Muscle layer of colon (tissue), 2 donors: ENCODE measurements around the gene PRR22.

Experiments used
- H3K27ac ChIP-seq: one replicate; pipeline ENCODE4 v1.7.0; 2013; ENCODE audit warnings: low read depth, mild to moderate bottlenecking, low read length, moderate library complexity
- H3K27me3 ChIP-seq, 2 donors: one replicate each; pipeline ENCODE4 v1.7.0; 2013; ENCODE audit warnings: low read length in 2 of 2, mild to moderate bottlenecking in 2 of 2; ENCODE audit not compliant: insufficient read depth in 2 of 2, control insufficient read depth in 1 of 2
- H3K36me3 ChIP-seq: one replicate; pipeline ENCODE4 v1.7.0; 2013; ENCODE audit warnings: mild to moderate bottlenecking, low read length; ENCODE audit not compliant: insufficient read depth
- H3K4me1 ChIP-seq: one replicate; pipeline ENCODE4 v1.7.0; 2013; ENCODE audit warnings: mild to moderate bottlenecking, low read length; ENCODE audit not compliant: insufficient read depth
- H3K4me3 ChIP-seq, 2 donors: one replicate each; pipeline ENCODE4 v1.7.0; 2013; ENCODE audit warnings: low read length in 2 of 2, low read depth in 1 of 2, mild to moderate bottlenecking in 1 of 2, moderate library complexity in 1 of 2
- H3K9ac ChIP-seq: one replicate; pipeline ENCODE4 v1.7.0; 2013; ENCODE audit warnings: low read length
- H3K9me3 ChIP-seq: one replicate; pipeline ENCODE4 v1.7.0; 2013; ENCODE audit warnings: mild to moderate bottlenecking, low read length
- donor health status: abdominal sarcoma.
- donor health status: Adenocarcinoma of cecum.

The PRR22 gene

DNA sequence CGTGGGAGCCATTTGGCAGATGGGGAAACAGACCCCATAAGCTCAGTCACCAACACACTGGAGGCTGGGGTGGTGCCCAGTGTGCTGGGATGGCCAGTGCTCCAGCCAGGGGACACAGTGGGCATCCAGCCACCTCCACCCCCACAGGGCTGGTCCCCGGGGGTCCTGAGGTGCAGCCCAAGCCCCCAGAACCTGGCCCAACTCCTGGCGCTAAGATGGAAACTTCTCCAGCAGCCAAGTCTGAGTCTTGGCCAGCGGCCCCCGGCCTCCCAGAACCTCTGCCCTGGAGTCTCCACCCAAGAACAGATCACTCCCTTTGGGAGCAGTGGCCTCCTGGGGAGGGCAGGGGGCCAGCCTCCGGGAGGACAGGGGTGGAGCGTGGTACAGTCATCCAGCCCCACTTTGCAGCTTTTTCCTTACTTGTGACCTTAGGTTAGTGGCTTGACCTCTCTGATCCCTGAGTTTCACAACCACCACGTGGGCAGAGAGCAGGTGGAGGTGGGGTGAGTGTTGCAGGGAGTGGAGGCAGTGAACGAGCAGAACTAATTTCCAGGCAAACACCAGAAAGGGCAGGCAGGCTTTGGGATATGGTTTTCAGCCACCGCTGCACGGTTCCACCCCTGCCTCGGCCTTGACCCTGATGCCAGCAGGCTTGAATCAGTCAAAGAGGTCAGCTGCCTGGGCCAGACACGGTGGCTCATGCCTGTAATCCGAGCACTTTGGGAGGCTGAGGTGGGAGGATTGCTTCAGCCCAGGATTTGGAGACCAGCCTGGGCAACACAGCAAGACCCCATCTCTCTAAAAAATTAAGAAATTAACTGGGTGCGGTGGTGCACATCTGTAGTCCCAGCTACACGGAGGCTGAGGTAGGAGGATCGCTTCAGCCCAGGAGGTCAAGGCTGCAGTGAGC lies 16.1 kb upstream of the PRR22 start:
- Histone ChIP-seq H3K36me3 (no peaks in the 10 kb centered on the region), H3K4me3 (no peak overlapping the region), H3K4me1 (peaks cover 5% of the 10 kb centered on the region), H3K27ac (no peak overlapping the region), H3K9ac (no peak overlapping the region), H3K9me3 (no peaks in the 10 kb centered on the region), H3K27me3 (peaks cover 5 to 15% of the 10 kb centered on the region in 2 donors)

DNA sequence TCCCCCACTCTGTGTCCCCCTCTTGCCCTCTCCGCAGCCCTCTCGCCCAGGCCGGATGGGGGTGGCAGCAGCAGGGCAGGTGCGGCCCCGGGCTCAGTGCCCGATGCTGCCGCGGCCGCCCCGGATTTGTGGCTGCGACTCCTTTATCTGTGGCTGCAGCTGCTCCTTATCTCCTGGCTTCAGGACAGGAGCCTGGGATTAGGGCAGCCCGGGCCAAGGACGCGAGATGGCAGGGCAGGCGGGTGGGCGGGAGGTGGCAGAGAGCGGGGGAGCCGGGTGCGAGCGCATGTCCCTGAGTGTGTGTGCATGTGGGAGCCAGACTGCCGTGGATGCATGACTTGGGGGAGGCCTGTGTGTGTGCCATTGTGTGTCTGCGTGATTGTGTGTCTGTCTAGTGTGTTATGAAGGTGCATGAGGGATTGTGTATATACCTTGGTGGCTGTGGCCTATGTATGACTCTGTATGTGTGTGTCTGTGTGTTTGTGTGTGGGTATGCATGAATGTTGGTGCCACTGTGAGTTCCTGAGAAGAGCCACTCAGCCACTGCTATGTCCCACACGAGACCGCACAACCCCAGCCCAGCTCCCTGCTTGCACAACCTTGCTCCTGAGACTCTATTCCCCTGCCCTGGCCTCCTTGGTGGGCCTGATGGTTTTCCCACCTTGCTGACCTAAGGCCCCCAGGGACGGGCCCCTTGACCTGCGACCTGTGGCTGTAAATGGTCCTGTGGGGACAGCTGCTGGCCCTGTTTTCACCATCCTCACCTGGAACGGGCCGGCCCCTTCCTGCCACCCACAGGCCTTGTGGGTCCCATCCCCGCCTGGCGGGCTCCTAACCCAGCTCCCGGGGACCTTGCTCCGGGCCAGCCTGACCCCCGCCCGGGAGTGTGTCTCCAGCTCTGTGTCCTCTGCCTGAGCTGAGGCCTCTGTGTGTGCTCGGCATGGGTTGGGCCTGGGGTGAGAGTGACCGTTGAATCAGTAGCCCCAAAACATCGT lies 15.0 kb upstream of the PRR22 start:
- H3K36me3 ChIP-seq, result no peaks in the 10 kb centered on the region
- no peak overlapping the region for H3K9ac ChIP-seq
- no peaks in the 10 kb centered on the region for H3K9me3 ChIP-seq
- no peak overlapping the region for H3K27ac ChIP-seq
- no peak overlapping the region for H3K4me3 ChIP-seq
- peaks cover 5% of the 10 kb centered on the region for H3K4me1 ChIP-seq
- H3K27me3 ChIP-seq, result peaks cover 5 to 15% of the 10 kb centered on the region in 2 donors

DNA sequence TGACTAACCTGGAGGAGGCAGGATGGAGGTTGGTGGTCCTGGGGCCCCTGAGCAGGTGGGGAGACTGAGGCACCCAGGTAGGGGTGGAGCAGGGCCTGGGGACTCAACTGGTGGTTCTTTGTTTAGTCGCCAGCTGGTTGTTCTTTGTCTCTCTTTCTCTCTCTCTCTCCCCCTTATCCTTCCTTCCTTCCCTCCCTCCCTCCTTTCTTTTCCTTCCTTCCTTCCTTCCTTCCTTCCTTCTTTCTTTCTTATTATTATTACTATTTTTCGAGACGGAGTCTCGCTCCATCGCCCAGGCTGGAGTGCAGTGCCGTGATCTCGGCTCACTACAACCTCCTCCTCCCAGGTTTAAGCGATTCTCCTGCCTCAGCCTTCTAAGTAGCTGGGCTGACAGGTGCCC lies 13.7 kb upstream of the PRR22 start:
- Histone ChIP-seq H3K36me3 (no peaks in the 10 kb centered on the region), H3K9me3 (no peaks in the 10 kb centered on the region), H3K4me3 (no peak overlapping the region), H3K27me3 (peaks cover 5 to 7% of the 10 kb centered on the region in 2 donors), H3K9ac (no peak overlapping the region), H3K27ac (no peak overlapping the region), H3K4me1 (no peaks in the 10 kb centered on the region)

DNA sequence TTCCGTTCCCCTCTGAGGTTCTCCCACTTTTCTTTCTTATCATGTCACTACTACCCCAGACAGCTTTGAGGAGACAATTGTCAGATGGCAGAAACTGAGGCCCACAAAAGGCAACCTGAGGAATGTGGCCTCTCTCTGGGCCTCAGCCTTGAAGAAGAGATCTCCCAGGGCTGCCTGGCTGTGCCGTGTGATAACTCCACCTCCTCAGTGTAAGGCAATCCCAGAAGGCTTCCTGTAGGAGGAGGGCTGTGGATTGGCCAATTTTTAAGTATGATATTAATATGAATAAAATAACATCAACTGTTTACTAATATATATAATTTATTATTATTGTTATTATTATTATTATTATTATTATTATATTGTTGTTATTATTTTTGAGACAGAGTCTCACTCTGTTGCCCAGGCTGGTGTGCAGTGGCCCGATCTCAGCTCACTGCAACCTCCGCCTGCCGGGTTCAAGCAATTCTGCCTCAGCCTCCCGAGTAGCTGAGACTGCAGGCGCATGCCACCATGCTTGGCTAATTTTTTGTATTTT lies 10.9 kb upstream of the PRR22 start:
- no peaks in the 10 kb centered on the region for H3K36me3 ChIP-seq
- H3K4me1 ChIP-seq, result no peaks in the 10 kb centered on the region
- no peaks in the 10 kb centered on the region for H3K27me3 ChIP-seq
- no peak overlapping the region for H3K4me3 ChIP-seq
- no peaks in the 10 kb centered on the region for H3K9me3 ChIP-seq
- no peak overlapping the region for H3K9ac ChIP-seq
- H3K27ac ChIP-seq, result no peak overlapping the region

DNA sequence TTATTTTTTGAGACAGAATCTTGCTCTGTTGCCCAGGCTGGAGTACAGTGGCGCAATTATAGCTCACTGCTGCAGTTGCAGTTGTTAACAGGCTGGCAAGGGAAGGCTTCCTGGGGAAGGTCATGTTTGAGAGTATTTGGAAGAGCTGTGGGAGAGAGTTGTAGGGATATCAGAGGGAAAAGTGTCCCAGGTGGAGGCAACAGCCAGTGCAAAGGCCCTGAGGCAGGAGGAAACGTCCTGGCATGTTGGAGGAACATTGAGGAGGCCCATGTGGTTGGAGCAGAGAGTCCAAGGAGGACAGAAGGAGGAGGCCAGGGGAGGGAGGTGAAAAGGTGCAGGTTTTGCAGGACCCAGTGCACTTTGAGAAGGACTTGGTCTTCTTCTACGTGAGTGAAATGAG lies 8.6 kb upstream of the PRR22 start:
- H3K9me3 ChIP-seq, result no peaks in the 10 kb centered on the region
- H3K4me3 ChIP-seq, result no peak overlapping the region
- peaks cover 20% of the 10 kb centered on the region for H3K36me3 ChIP-seq
- no peak overlapping the region for H3K9ac ChIP-seq
- no peaks in the 10 kb centered on the region for H3K27me3 ChIP-seq
- H3K27ac ChIP-seq, result no peak overlapping the region
- H3K4me1 ChIP-seq, result peaks cover 9% of the 10 kb centered on the region

DNA sequence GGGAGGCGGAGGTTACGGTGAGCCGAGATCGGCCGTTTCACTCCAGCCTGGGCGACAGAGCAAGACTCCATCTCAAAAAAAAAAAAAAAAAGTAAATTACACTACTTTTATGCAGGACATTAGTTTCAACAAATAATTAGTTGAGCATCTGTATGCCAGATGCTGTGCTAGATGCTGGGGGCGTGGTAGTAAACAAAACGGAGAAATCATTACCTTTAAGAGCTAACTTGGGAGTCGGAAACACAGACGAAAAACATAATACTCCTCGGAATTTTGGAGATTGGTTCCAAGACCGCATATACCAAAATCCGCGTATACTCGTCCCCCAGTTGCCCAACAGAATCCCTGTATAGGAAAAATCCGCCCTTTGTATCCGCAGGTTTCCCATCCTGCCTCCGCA lies 7.7 kb upstream of the PRR22 start:
- Histone ChIP-seq H3K36me3 (peaks cover 28% of the 10 kb centered on the region), H3K27me3 (no peaks in the 10 kb centered on the region), H3K4me1 (peaks cover 9% of the 10 kb centered on the region), H3K9me3 (no peaks in the 10 kb centered on the region), H3K4me3 (no peak overlapping the region), H3K9ac (no peak overlapping the region), H3K27ac (no peak overlapping the region)

DNA sequence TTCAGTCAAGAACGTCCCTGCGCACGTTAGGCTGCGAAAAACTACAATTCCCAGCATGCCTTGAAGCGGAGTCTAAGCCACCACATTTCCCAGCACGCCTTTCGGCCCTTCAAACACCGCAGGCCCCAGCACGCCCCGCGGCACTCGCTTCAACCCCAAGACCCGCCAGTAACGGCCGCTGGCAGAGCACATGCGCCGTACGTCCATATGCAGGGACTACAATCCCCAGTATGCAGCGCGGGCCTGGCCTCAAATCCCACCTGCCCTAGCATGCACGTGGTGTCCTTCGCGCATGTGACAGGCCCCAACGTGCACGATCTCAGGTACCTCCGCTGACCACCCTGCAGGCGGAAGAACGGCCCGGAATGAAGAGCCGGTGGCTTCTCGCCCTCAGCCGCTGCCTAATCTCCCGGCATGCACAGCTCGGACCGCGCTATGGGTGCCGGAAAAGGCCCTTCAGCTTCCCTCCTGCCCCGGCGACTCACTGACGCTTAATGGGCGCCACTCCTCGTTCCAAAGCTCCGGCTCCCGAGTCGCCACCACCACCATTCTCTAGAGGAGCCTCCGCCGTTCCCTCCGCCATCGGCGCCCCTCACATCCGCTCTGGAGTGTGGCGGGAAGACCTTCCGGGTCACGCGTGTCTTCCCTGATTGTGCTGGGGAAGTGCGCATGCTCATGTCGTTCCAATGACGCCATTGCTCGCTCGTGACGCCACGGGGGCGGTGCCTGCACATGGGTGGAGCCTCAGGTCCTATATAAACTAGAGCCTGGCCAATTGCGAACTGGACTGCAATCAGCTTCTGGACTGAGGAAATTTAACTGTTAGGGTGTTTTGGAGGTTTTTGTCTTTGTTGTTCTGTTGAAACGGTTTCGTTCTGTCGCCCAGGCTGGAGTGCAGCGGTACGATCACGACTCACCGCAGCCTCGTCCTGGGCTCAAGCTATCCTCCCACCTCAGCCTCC lies 6.3 kb upstream of the PRR22 start, which contains the start of gene DUS3L:
DUS3L (minus strand) TSS at position 605 of the 962 bp plus-strand sequence; CDS start at position 583, 22 bp downstream.
- peak within 1 kb of the TSS; percentile 99 for H3K27ac ChIP-seq
- H3K9ac ChIP-seq, result peak within 1 kb of the TSS; percentile 51
- H3K27me3 ChIP-seq, result no peaks in the 10 kb centered on the region
- no peaks in the 10 kb centered on the region for H3K9me3 ChIP-seq
- H3K4me3 ChIP-seq, result peak within 1 kb of the TSS; percentile 78 to 100
- H3K4me1 ChIP-seq, result peaks cover 9% of the 10 kb centered on the region
- peaks cover 42% of the 10 kb centered on the region for H3K36me3 ChIP-seq

DNA sequence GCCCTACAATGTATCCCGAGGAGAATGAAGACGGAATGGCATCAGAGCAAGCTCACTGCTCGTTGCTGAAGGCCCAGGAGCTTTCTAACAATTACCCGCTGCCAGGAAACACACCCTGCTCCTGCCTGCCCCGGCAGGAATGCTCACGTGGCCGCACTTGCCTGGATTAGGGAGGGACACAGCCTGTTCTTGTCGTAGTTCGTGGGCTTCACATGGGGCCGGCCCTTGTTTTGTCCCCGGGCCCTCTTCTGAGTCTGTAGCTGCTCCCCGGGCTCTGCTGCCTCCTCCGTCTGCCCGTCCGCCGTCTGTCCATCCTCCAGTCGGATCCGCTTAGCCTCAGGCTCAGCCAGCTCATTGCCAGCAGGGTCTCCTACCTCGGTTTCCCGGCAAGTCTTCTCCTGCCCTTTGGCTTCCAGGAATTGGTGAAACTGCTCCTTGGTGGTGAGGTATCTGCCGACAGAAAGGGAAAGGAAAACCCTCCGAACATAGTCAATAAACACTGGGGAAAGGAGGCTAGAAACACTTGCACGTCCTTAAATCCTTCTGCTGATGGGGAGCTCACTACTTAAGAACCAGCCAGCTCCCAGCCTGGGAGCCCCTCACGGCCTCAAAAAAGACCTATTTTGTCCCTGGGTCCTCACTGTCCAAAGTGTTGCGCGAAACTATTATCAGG lies 5.5 kb upstream of the PRR22 start:
- Histone ChIP-seq H3K4me1 (peaks cover 9% of the 10 kb centered on the region), H3K9ac (no peak overlapping the region), H3K36me3 (peaks cover 45% of the 10 kb centered on the region), H3K9me3 (no peaks in the 10 kb centered on the region), H3K27me3 (no peaks in the 10 kb centered on the region), H3K4me3 (peak overlapping the region; percentile 78 to 100), H3K27ac (peak overlapping the region; percentile 99)

DNA sequence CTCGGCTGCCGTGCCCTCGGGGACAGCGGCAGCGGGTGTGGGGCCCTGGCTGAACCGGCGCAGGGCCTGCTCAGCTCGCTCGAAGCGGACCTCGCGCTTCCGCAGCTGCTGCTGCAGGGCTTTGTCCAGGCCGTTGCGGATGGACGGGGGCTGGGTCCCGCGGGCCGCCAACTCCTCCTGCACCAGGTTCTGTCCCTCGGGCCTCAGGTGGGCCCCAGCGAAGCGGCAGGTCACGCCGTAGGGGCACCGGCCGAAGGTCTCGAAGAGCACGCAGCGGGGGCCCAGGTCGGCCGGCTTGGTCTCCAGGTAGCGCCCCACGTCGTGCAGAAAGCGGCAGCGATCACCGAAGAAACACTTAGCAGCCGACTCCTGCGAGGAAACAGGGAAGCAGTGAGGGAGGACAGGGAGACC lies 4.8 kb upstream of the PRR22 start:
- Histone ChIP-seq H3K4me1 (peaks cover 9% of the 10 kb centered on the region), H3K36me3 (peaks cover 45% of the 10 kb centered on the region), H3K4me3 (no peak overlapping the region), H3K27ac (no peak overlapping the region), H3K9me3 (no peaks in the 10 kb centered on the region), H3K27me3 (no peaks in the 10 kb centered on the region), H3K9ac (no peak overlapping the region)

DNA sequence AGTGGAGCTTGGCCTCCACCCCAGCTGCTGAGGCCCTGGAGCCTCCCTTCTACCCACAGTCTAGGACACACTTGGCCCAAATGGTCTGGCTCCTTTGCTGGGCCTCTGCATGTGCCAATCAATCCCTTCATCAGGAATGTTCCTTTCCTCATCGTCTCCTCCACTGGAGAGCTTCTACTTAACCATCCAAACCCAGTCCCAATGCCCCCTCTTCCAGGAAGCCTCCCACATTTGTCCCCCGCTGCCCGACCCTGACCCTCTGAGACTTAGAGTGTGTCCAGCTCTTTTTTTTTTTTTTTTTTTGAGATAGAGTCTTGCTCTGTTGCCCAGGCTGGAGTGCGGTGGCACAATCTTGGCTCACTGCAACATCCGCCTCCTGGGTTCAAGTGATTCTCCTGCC lies 3.9 kb upstream of the PRR22 start:
- Histone ChIP-seq H3K9me3 (no peaks in the 10 kb centered on the region), H3K4me1 (peaks cover 9% of the 10 kb centered on the region), H3K27ac (no peak overlapping the region), H3K4me3 (no peak overlapping the region), H3K27me3 (no peaks in the 10 kb centered on the region), H3K36me3 (peaks cover 45% of the 10 kb centered on the region), H3K9ac (no peak overlapping the region)
